Pancreas (tissue), 10 donors: ENCODE data around the gene LIN52. TPM values are rescaled to one million over a fixed set of nuclear protein-coding genes. Genes with fewer than 3 reads are reported as not detected.

Experiments used
- ATAC-seq, 4 donors: fragments of 200-7000 bp; cut with Tn5 transposase; one replicate each; pipeline versions ENCODE4 v1.8.0 to v1.9.1; 2020; ENCODE audit warnings: mild to moderate bottlenecking in 4 of 4, moderate library complexity in 4 of 4
- DNase-seq, 6 donors: peaks; one replicate each; pipeline ENCODE4 v3.0.0-alpha.2; 2020
- FAIRE-seq: peaks from 2 replicates; lab custom pipeline; 2012; peaks lifted over from hg19 to GRCh38; lab: Jason Lieb, UNC
- H3K27ac ChIP-seq, 4 donors: fragments of 200-600 bp; sonication (generic); 1 replicate in 3 of 4; 2 replicates in 1 of 4; pipeline versions ENCODE4 v1.5.0 to v1.8.0; 2020
- H3K27me3 ChIP-seq, 4 donors: fragments of 200-600 bp; one replicate each; pipeline ENCODE4 v1.8.0; 2021
- H3K36me3 ChIP-seq, 3 donors: fragments of 200-600 bp; sonication (generic) in 1 of 3; one replicate each; pipeline versions ENCODE4 v1.5.0 to v1.8.0; 2020 to 2021
- H3K4me1 ChIP-seq, 3 donors: fragments of 200-600 bp; one replicate each; pipeline ENCODE4 v1.8.0; 2021
- H3K4me3 ChIP-seq, 4 donors: fragments of 200-600 bp; sonication (generic) in 2 of 4; one replicate each; pipeline versions ENCODE4 v1.5.0 to v1.8.0; 2020 to 2021
- H3K9me3 ChIP-seq, 4 donors: fragments of 200-600 bp; one replicate each; pipeline ENCODE4 v1.8.0; 2021
- CTCF ChIP-seq, 4 donors: fragments of 200-600 bp; sonication (generic) in 3 of 4; IDR thresholded peaks; one replicate each; pipeline versions ENCODE4 v1.5.0 to v1.8.0; 2021; ENCODE audit warnings: antibody characterized with exemption in 4 of 4
- WGBS, 2 donors: extraction: QIAGEN DNeasy Blood & Tissue Kit; methylation state at CpG; one replicate each; pipeline ENCODE4 v1.1.7; 2013; 5-methylcytosine and 5-hydroxymethylcytosine counted together
- intact Hi-C, 3 donors: fragments of 100-400 bp; cut with DNase I; formaldehyde crosslinking; loops; one replicate each; pipeline versions ENCODE4 v1.11.1 to v1.14.2; 2022
- polyA plus RNA-seq, 2 donors: library from polyadenylated mRNA; stranded (reverse); fragments of 200-250 nt; gene quantifications; one replicate each; pipeline ENCODE4 v1.2.3, GENCODE V29; 2013
- total RNA-seq, 6 donors: library from RNA; stranded (reverse); fragmentation: NEBNext Ultra II Directional in 4 of 6; extraction: Animal tissue kit (Norgen Biotek cat#: 25700) in 4 of 6; gene quantifications; one replicate each; pipeline versions ENCODE4 v1.2.1 to v1.2.4, GENCODE V29; 2021 to 2023
- donor health status: healthy with polysubstance abuse.
- donor health status: DM: no; HTN: no; CAD: no; lungs with moderate emphysema.
- donor health status: DM: no; HTN: no; CAD: no.
- donor health status: control.
- donor health status: control.
- donor health status: Bipolar disorder and iron deficiency.
- donor health status: DM: yes; HTN: yes; CAD: no.
- donor health status: DM: no; HTN: no; CAD: no.
- donor health status: DM: no; HTN: no; CAD: no.
- donor health status: DM: yes; HTN: yes; CAD: no.

The LIN52 gene
- total and polyA plus RNA-seq, 8 donors: 1.6 to 4.6 (median 3.1) TPM

DNA sequence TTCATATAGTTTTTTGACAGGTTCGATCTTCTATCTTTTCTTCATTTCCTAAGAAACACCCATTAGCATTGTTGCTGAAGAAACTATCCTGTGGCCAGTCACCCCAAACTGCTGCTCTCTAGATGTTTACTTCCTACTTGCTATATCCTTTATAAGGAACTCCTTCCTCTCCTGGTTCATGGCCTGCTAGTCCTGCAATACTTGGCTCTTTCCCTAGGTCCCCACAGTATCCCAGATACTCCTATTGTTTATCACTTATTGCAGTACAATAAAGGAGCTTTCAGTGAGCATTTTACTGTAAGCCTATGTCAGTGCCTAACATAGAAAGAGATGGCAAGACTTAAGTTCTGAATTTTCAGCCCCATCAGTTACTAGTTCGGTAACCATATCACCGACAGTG is 3.3 kb upstream of the LIN52 start:
- Histone ChIP-seq H3K36me3 (no peaks in the 10 kb centered on the region), H3K4me3 (no peak overlapping the region), H3K27me3 (no peaks in the 10 kb centered on the region), H3K9me3 (no peaks in the 10 kb centered on the region), H3K4me1 (peaks cover 8 to 23% (median 12%) of the 10 kb centered on the region in 3 donors), H3K27ac (peak overlapping the region in 2 of 4 donors; percentile 37 to 60)
- intact Hi-C loops: no loop called here
- FAIRE-seq: no peak
- DNase-seq: no peak
- ATAC-seq: no peak
- 90 to 92% methylated on average over 3 of the region's 3 CpGs for WGBS, 2 donors
- TF ChIP-seq CTCF (IDR thresholded peaks at IDR 0.05): no peak

GRCh38 chr14:74083161-74083560 is 1.6 kb upstream of the LIN52 start:
- ATAC-seq: no peak
- TF ChIP-seq CTCF (IDR thresholded peaks at IDR 0.05): no peak
- no peak overlapping the region for H3K27ac ChIP-seq
- H3K9me3 ChIP-seq: no peaks in the 10 kb centered on the region
- H3K4me1 ChIP-seq: peaks cover 8 to 23% (median 12%) of the 10 kb centered on the region in 3 donors
- no peak for DNase-seq
- H3K36me3 ChIP-seq: no peaks in the 10 kb centered on the region
- no peaks in the 10 kb centered on the region for H3K27me3 ChIP-seq
- 76 to 80% methylated on average over 3 of the region's 3 CpGs for WGBS, 2 donors
- no peak for FAIRE-seq
- intact Hi-C loops: no loop called here
- peak overlapping the region in 3 of 4 donors; percentile 70 to 74 (median 72) for H3K4me3 ChIP-seq

- H3K27me3 ChIP-seq: no peaks in the 10 kb centered on the region
- intact Hi-C loops: no loop called here
- ATAC-seq (peak; percentile 16 to 35 (median 21)), FAIRE-seq (no peak), DNase-seq (peak in 2 of 6 donors; percentile 12 to 29)
- TF ChIP-seq CTCF (IDR thresholded peaks at IDR 0.05): no peak
- H3K36me3 ChIP-seq: no peaks in the 10 kb centered on the region
- H3K9me3 ChIP-seq: no peaks in the 10 kb centered on the region
- H3K27ac ChIP-seq: peak overlapping the region; percentile 68 to 92 (median 79)
- H3K4me3 ChIP-seq: peak overlapping the region; percentile 51 to 74 (median 71)
- 0% methylated on average over 15 of the region's 15 CpGs for WGBS, 2 donors
- H3K4me1 ChIP-seq: peaks cover 8 to 23% (median 12%) of the 10 kb centered on the region in 3 donors
Observed at GRCh38 chr14:74083784-74084276, 926 bp upstream of the LIN52 start.

DNA sequence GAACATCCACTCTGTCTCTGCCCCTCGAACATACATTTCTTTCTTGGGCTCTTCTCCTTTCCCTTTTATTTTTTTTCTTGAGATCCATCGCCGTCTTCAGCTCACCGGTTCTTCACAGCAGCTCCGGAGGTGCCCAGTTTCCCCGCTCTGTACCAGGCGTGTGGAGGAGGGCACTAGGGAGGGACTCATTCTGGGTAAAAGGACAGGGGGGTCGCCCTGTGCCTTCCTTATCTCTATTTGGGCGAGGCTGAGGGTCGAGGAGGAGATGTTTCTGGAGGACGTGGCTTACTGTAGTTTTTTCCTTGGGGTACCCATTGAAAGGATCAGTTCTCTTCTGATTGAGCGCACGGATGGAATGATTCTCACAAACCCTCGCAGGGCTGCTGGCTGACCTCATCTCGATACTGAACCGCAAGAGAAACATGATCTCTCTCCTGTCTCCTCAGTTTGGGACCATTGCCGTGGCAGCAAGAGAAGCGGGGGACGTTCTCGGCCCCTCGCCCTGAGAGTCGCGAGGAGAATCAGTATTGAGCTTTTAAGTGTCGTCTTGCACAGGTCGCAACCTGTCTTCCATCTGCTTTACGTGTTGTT is 386 bp downstream of the LIN52 start:
- 0% methylated on average over 26 of the region's 26 CpGs for WGBS, 2 donors
- no peak for FAIRE-seq
- peak overlapping the region; percentile 58 to 72 (median 70) for H3K4me3 ChIP-seq
- no peaks in the 10 kb centered on the region for H3K36me3 ChIP-seq
- H3K9me3 ChIP-seq: no peaks in the 10 kb centered on the region
- H3K4me1 ChIP-seq: peaks cover 8 to 23% (median 12%) of the 10 kb centered on the region in 3 donors
- peak overlapping the region; percentile 36 to 68 (median 54) for H3K27ac ChIP-seq
- DNase-seq: peak in 2 of 6 donors; percentile 23 to 58
- TF ChIP-seq CTCF (IDR thresholded peaks at IDR 0.05): no peak
- H3K27me3 ChIP-seq: no peaks in the 10 kb centered on the region
- intact Hi-C loops: no loop called here
- peak in 3 of 4 donors; percentile 3 to 5 (median 5) for ATAC-seq

DNA sequence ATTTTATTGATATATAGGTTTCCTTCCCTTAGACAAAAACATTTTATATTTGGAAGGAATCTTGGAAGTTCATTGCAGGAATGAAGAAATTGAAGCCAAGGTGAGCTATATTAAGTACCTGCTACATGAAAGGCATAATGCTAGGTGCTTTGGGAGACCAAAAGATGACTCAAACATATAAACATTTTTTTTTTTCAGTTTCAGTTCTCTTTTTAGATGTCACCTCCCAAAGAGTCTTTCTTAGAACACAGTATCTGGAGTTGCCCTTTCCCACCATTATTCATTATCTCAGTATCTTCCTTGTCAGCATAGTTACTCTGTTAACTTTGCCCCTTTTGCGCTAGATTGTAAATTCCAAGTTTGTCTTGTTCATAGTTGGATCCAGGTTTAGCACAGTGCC is 1.1 kb downstream of the LIN52 start:
- intact Hi-C loops: no loop called here
- no peak overlapping the region for H3K27ac ChIP-seq
- no peak for FAIRE-seq

More for the DNA sequence above, 1.1 kb downstream of the LIN52 start:
- no peak for ATAC-seq
- 77 to 84% methylated on average over 1 of the region's 1 CpG for WGBS, 2 donors
- Histone ChIP-seq H3K4me3 (peak overlapping the region in 2 of 4 donors; percentile 70 to 71), H3K4me1 (peaks cover 8 to 22% (median 12%) of the 10 kb centered on the region in 3 donors), H3K9me3 (no peaks in the 10 kb centered on the region), H3K27me3 (no peaks in the 10 kb centered on the region), H3K36me3 (no peaks in the 10 kb centered on the region)
- no peak for DNase-seq
- TF ChIP-seq CTCF (IDR thresholded peaks at IDR 0.05): no peak
